Stimulated activated CD4-positive, alpha-beta T cell treated with anti-CD3 and anti-CD28 coated beads, Interleukin-4, amount 100 ng/mL, for 48 hours (primary cell): ENCODE measurements around the gene PPP1R15A.
"Not testable (repeated sequence)": the region's sequence is repeated elsewhere in the genome, so short reads cannot be mapped to it uniquely, and the experiment has no call there.

Source experiments
- DNase-seq, 2 donors: peaks; one replicate each; pipeline ENCODE4 v3.0.0-alpha.2; 2020; ENCODE audit warnings: low read depth in 2 of 2

Gene PPP1R15A

GRCh38 chr19:48915757-48916156 is 43.5 kb downstream of the PPP1R15A start:
- no peak for DNase-seq

- DNase-seq = no peak
Measured at GRCh38 chr19:48918071-48918470, 45.9 kb downstream of the PPP1R15A start.

GRCh38 chr19:48918801-48919247 is 46.6 kb downstream of the PPP1R15A start:
- DNase-seq = no peak

GRCh38 chr19:48919271-48919670 is 47.0 kb downstream of the PPP1R15A start:
- not testable (repeated sequence) for DNase-seq

- DNase-seq = no peak
Measured at GRCh38 chr19:48920949-48921348, 48.7 kb downstream of the PPP1R15A start.

- DNase-seq = no peak
Measured at GRCh38 chr19:48921721-48922500, 49.7 kb downstream of the PPP1R15A start.

- no peak for DNase-seq
Measured at GRCh38 chr19:48922548-48923490, 50.6 kb downstream of the PPP1R15A start.

GRCh38 chr19:48925240-48925843 is 53.1 kb downstream of the PPP1R15A start:
- no peak for DNase-seq
